Measurements from ENCODE around the gene EXOC4. TPM values are rescaled to one million over a fixed set of nuclear protein-coding genes. Genes with fewer than 3 reads are reported as not detected.

The EXOC4 gene
- total and polyA plus RNA-seq, 2 of the 8 experiments (the other 6 are each of a cell fraction or from before 2014, with no cell fraction given): 27.0 to 67.3 TPM

GRCh38 chr7:134016223-134016941 lies 763.5 kb downstream of the EXOC4 start (continued):
- TF ChIP-seq CHD7 (IDR thresholded peaks at IDR 0.05; ENCODE audit: insufficient replicate concordance, low read length) (peak; percentile 38), RAD21 (IDR thresholded peaks at IDR 0.05 in 1 of 2, conservative IDR thresholded peaks at IDR 0.05 in 1 of 2; ENCODE audit: low read depth in 2 of 2, low read length in 2 of 2) (peak; percentile 88 to 91), CTCF (IDR thresholded peaks at IDR 0.05; ENCODE audit: control extremely low read depth in 1 of 3, insufficient read depth in 1 of 3, low read depth in 1 of 3, low read length in 3 of 3) (peak; percentile 37 to 81 (median 61))
